Kidney epithelial cell (primary cell): ENCODE results near the gene URI1. TPM values are rescaled to one million over a fixed set of nuclear protein-coding genes. Genes with fewer than 3 reads are reported as not detected.

Source experiments
- DNase-seq: peaks from one replicate; pipeline ENCODE4 v3.0.0-alpha.2; 2010; ENCODE audit warnings: low read depth
- H3K27me3 ChIP-seq: 2 replicates; pipeline ENCODE4 v1.6.0; 2011; ENCODE audit warnings: low read length; ENCODE audit not compliant: control insufficient read depth, insufficient read depth
- H3K36me3 ChIP-seq: 2 replicates; pipeline ENCODE4 v1.5.1; 2011; ENCODE audit warnings: low read length; ENCODE audit not compliant: control insufficient read depth, insufficient read depth
- H3K4me3 ChIP-seq: 2 replicates; pipeline ENCODE4 v1.5.1; 2011; ENCODE audit warnings: low read depth, mild to moderate bottlenecking, control low read depth, low read length
- total RNA-seq: library from RNA; depleted of rRNA; stranded (reverse); fragments of >200 nt; gene quantifications from 2 replicates; pipeline ENCODE4 v1.2.3, GENCODE V29; 2015
- TF ChIP-seq, protein P1 (sequence below): IDR thresholded peaks from 2 replicates; pipeline ENCODE4 v1.5.1; 2011; ENCODE audit warnings: mild to moderate bottlenecking, moderate library complexity, low read length, control low read depth, inconsistent platforms; ENCODE audit not compliant: insufficient read depth, poor library complexity, severe bottlenecking

URI1 gene
- total RNA-seq, 1 donor from 2014 or later = 52.0 TPM

DNA sequence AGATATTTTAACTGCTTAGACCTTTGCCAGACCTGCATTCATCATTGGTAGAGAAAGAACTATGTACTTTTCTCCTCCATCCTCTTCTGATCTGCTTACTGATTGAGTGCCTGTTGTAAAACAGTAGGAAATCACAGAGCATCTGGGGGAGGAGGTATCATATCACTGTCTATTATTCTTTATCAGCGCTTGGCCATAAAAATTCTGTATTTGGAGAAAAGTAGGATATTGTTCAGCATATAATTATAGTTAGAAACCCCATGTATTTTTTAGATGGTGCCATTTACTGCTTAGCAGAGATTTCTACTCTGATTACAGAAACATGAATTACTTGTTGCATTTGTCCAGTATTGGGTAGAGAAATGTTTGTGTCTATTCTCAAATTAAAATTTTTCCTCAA, 62.4 kb downstream of the URI1 start:
- DNase-seq = no peak
- H3K36me3 ChIP-seq = no peaks in the 10 kb centered on the region
- H3K27me3 ChIP-seq = no peaks in the 10 kb centered on the region
- TF ChIP-seq, protein P1, sequence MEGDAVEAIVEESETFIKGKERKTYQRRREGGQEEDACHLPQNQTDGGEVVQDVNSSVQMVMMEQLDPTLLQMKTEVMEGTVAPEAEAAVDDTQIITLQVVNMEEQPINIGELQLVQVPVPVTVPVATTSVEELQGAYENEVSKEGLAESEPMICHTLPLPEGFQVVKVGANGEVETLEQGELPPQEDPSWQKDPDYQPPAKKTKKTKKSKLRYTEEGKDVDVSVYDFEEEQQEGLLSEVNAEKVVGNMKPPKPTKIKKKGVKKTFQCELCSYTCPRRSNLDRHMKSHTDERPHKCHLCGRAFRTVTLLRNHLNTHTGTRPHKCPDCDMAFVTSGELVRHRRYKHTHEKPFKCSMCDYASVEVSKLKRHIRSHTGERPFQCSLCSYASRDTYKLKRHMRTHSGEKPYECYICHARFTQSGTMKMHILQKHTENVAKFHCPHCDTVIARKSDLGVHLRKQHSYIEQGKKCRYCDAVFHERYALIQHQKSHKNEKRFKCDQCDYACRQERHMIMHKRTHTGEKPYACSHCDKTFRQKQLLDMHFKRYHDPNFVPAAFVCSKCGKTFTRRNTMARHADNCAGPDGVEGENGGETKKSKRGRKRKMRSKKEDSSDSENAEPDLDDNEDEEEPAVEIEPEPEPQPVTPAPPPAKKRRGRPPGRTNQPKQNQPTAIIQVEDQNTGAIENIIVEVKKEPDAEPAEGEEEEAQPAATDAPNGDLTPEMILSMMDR = no peak
- H3K4me3 ChIP-seq = no peak overlapping the region

DNA sequence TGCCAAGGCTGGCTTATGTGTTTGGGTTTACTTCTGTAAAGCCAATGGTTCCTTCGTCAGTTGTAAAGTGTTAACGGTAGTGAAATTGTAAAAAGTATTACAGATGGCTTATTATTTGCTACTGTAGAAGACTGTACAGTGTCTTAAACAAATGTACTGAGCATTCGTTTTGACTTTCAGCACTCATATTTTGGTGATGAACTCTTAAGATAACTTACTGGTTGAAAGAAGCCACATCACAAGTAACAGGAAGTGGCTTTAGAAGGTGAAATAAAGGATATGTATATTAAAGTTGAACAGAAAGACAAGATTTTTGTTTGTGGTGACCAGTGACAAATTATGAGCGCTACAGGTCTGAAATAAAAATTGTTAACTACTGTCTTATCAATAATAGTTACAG, 64.2 kb downstream of the URI1 start:
- Histone ChIP-seq H3K4me3 (no peak overlapping the region), H3K27me3 (no peaks in the 10 kb centered on the region), H3K36me3 (no peaks in the 10 kb centered on the region)
- TF ChIP-seq, protein P1 = no peak
- no peak for DNase-seq

DNA sequence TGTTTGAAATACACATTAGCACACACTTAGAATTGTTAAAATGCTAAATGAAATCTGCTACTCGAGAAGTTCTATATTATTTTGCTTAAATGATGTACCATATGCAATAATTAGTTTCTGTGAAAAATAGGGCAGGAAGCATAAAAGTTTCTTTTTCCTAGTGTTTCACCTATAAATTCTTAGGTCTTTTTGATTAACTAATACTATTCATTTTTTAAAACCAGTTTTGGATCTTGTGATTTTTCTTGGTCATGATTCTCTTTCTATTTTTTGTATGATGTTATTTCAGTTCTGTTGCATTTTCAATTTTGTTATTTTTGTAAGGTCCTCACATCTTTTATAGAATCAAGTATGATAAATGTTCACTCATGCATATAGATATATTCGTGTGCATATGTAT, 66.1 kb downstream of the URI1 start:
- no peak for DNase-seq
- Histone ChIP-seq H3K4me3 (no peak overlapping the region), H3K36me3 (no peaks in the 10 kb centered on the region), H3K27me3 (no peaks in the 10 kb centered on the region)
- TF ChIP-seq, protein P1 = no peak

DNA sequence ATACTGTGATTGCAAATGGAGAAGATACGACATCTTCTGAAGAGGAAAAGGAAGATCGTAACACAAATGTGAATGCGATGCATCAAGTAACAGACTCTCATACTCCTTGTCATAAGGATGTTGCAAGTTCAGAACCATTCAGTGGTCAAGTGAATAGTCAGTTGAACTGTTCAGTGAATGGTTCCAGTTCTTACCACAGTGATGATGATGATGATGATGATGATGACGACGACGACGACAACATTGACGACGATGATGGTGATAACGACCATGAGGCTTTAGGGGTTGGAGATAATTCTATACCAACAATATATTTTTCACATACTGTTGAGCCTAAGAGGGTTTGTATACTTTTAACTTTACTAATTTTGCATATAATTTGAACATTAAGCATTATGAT, 67.0 kb downstream of the URI1 start:
- no peaks in the 10 kb centered on the region for H3K36me3 ChIP-seq
- no peaks in the 10 kb centered on the region for H3K27me3 ChIP-seq
- no peak overlapping the region for H3K4me3 ChIP-seq
- no peak for DNase-seq
- TF ChIP-seq, protein P1 = no peak

DNA sequence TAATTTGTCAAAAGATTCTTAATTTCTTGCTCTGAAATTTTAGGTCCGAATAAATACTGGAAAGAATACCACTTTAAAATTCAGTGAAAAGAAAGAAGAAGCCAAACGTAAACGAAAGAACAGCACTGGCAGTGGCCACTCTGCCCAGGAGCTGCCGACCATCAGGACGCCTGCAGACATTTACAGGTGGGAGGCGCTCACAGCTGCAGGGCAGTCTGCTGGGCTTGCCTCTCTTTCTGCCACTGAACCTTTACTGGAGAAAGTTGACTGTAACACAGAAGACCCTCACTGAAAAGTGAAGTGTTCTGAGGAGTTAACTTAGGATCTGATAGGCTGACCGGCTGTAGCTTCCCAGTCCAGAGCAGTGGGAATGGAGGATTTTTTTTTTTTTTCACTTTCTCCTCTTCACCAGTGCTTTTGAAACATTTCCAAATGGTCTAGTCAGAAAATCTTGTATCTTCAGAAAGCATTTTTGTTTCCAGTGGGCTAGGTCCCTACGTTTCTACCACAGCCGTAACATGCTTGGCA, 69.1 kb downstream of the URI1 start:
- Histone ChIP-seq H3K36me3 (no peaks in the 10 kb centered on the region), H3K27me3 (no peaks in the 10 kb centered on the region), H3K4me3 (no peak overlapping the region)
- no peak for DNase-seq
- TF ChIP-seq, protein P1 = no peak

DNA sequence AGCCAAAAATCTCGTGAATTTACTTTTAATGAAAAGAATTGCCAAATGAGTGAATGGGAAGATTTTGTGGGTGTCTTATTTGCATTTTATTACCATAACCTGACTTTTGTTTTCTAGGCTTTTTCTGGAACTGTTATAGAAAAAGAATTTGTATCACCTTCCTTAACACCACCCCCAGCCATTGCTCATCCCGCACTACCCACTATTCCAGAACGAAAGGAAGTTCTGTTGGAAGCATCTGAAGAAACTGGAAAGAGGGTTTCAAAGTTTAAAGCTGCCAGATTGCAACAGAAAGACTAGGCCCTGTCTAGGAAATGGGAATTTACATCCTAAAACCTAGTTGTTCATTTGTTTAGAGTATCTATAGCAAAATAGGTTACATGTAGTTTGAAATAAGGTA, 72.7 kb downstream of the URI1 start:
- H3K4me3 ChIP-seq = no peak overlapping the region
- no peaks in the 10 kb centered on the region for H3K36me3 ChIP-seq
- H3K27me3 ChIP-seq = no peaks in the 10 kb centered on the region
- DNase-seq = no peak
- TF ChIP-seq, protein P1 = no peak
